Measurements from ENCODE around the gene METTL22. TPM values are rescaled to one million over a fixed set of nuclear protein-coding genes. Genes with fewer than 3 reads are reported as not detected.

Gene METTL22
- total RNA-seq, 2 experiments from 2014 or later = 26.4 to 30.8 TPM

DNA sequence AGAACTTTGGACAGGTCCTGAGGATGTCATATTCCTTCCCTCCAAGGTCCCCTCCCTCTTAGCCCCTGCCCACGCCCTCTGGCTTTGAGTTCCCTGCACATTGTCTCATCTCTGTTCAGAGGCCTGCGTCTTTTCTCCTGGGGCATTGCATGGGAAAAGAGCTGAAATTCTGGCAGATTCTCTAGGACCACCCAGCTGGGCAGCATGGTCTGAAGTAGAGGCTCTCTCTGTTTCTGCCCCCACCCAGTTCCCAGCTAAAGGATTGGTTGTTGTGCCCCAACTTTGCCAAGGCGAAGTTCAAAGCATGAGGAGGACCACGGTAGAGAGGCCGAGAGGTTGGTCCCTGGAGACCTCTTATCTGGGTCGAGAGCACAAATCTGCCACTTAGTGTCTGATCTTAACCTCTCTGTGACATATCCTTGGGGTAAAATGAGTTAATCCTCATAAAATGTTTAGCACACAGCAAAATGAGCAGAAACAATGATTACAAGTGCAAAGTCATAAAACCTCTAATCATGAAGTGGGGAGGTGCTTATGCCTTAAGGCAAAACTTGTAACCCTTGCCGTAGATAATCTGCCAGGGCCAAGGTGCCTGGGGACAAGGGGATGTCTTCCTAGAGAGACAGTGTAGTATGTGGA, 55.4 kb downstream of the METTL22 start:
- Mint-ChIP-seq H3K27me3 (no peaks in the 10 kb centered on the region), H3K27ac (no peak overlapping the region), H3K4me3 (no peak overlapping the region), H3K4me1 (ENCODE audit: low read depth) (peaks cover 24% of the 10 kb centered on the region), H3K9me3 (peaks cover 7% of the 10 kb centered on the region), H3K36me3 (peaks cover 9% of the 10 kb centered on the region)
- CTCF ChIA-PET = interaction anchor here (0.8 kb wide), 1 partner anchor 204 kb away, joined by 3 read pairs; no protein-coding TSS in a partner anchor
- POLR2A ChIA-PET = no interaction called here
- intact Hi-C loops (cut with micrococcal nuclease) = no loop called here
- no peak for DNase-seq

- CTCF ChIA-PET = no interaction called here
- H3K27me3 Mint-ChIP-seq = no peaks in the 10 kb centered on the region
- H3K4me3 Mint-ChIP-seq = no peak overlapping the region
- H3K27ac Mint-ChIP-seq = no peak overlapping the region
- intact Hi-C loops (cut with micrococcal nuclease) = no loop called here
- DNase-seq = no peak
- H3K4me1 Mint-ChIP-seq (ENCODE audit: low read depth) = peaks cover 24% of the 10 kb centered on the region
- POLR2A ChIA-PET = no interaction called here
- H3K9me3 Mint-ChIP-seq = peaks cover 7% of the 10 kb centered on the region
- peaks cover 9% of the 10 kb centered on the region for H3K36me3 Mint-ChIP-seq
Measured at GRCh38 chr16:8677481-8677880, 56.0 kb downstream of the METTL22 start.

DNA sequence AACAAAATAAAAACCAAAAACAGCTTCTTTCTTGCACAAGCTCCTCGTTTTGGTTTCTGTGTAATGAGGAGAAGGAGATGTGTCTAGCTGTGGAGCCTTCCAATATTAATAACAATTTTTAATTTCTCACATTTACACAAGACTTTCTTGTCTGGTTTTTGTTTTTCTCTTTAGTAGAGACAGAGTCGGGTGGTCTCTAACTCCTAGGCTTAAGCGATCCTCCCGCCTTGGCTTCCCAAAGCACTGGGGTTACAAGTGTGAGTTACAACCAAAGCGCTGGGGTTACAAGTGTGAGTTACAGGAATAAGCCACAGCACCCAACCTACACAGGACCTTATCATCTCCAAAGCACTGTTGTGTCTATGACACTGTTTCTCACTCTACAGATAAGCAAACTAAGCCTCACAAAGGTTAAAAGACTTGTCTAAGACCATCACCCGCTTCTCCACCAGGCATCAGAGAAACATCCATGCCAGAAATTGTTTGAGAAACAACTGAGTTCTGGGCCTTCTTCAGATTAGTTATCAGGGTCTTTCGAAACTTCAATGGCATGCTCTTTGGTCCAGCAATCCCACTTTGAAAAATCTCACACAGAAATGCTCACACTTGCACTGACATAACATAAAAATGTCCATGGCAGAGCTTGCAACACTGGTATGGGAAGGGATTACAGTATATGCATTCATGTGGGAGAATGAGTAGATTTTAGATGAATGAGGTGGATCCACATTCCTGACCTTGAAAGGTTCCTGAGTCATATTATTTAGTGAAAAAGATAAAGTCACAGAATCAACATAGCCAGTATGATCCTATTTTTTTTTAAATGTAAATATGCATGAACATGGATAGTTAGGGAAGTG, 56.8 kb downstream of the METTL22 start:
- no peak for DNase-seq
- Mint-ChIP-seq H3K36me3 (peaks cover 9% of the 10 kb centered on the region), H3K27me3 (no peaks in the 10 kb centered on the region), H3K27ac (no peak overlapping the region), H3K4me1 (ENCODE audit: low read depth) (peaks cover 24% of the 10 kb centered on the region), H3K4me3 (no peak overlapping the region), H3K9me3 (peaks cover 7% of the 10 kb centered on the region)
- intact Hi-C loops (cut with micrococcal nuclease) = no loop called here
- CTCF ChIA-PET = no interaction called here
- POLR2A ChIA-PET = no interaction called here

- CTCF ChIA-PET = no interaction called here
- peaks cover 7% of the 10 kb centered on the region for H3K9me3 Mint-ChIP-seq
- intact Hi-C loops (cut with micrococcal nuclease) = no loop called here
Measured at GRCh38 chr16:8679151-8679550, 57.7 kb downstream of the METTL22 start.

GRCh38 chr16:8682551-8683259, 61.2 kb downstream of the METTL22 start:
- peaks cover 5% of the 10 kb centered on the region for H3K4me1 Mint-ChIP-seq (ENCODE audit: low read depth)
- H3K9me3 Mint-ChIP-seq = peaks cover 7% of the 10 kb centered on the region
- no peak overlapping the region for H3K4me3 Mint-ChIP-seq
- peaks cover 18% of the 10 kb centered on the region for H3K36me3 Mint-ChIP-seq
- POLR2A ChIA-PET = no interaction called here
- no peak for DNase-seq
- intact Hi-C loops (cut with micrococcal nuclease) = no loop called here
- H3K27me3 Mint-ChIP-seq = no peaks in the 10 kb centered on the region
- H3K27ac Mint-ChIP-seq = no peak overlapping the region
- CTCF ChIA-PET = no interaction called here

More at GRCh38 chr16:8679151-8679550, 57.7 kb downstream of the METTL22 start:
- Mint-ChIP-seq H3K27ac (no peak overlapping the region), H3K4me3 (no peak overlapping the region), H3K36me3 (peaks cover 9% of the 10 kb centered on the region), H3K27me3 (no peaks in the 10 kb centered on the region), H3K4me1 (ENCODE audit: low read depth) (peaks cover 20% of the 10 kb centered on the region)
- DNase-seq = no peak
- POLR2A ChIA-PET = no interaction called here

DNA sequence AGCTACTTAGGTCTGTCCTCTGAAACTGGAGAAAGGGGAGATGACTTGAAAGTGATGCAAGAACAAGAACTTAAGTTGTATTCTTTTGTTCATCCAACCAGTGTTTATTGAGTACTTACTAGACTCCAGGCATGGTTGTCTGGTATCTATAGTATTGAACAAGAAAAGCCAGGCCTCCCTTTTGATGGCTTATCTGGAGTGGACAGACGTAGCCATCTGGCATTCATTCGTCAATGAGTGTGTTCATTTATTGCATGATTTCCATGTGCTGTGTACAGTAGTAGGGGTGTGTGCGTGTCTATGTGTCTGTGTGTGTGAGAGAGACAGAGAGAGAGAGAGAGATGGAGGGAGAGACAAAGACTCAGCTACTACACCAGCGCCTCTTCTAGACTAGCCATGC, 62.1 kb downstream of the METTL22 start:
- CTCF ChIA-PET = interaction anchor here (0.6 kb wide), 1 partner anchor 11 kb away, joined by 3 read pairs; no protein-coding TSS in a partner anchor
- H3K27me3 Mint-ChIP-seq = no peaks in the 10 kb centered on the region

GRCh38 chr16:8685617-8686016, 64.1 kb downstream of the METTL22 start:
- ChIA-PET CTCF (interaction anchor here (1.2 kb wide), 1 partner anchor 195 kb away, joined by 3 read pairs; no protein-coding TSS in a partner anchor), POLR2A (no interaction called here)
- H3K27me3 Mint-ChIP-seq = no peaks in the 10 kb centered on the region
- H3K4me1 Mint-ChIP-seq (ENCODE audit: low read depth) = no peaks in the 10 kb centered on the region
- H3K9me3 Mint-ChIP-seq = peaks cover 16% of the 10 kb centered on the region
- no peak for DNase-seq
- intact Hi-C loops (cut with micrococcal nuclease) = no loop called here
- no peak overlapping the region for H3K27ac Mint-ChIP-seq
- H3K4me3 Mint-ChIP-seq = no peak overlapping the region
- peaks cover 28% of the 10 kb centered on the region for H3K36me3 Mint-ChIP-seq

More for the DNA sequence above, 62.1 kb downstream of the METTL22 start:
- Mint-ChIP-seq H3K27ac (no peak overlapping the region), H3K9me3 (peaks cover 10% of the 10 kb centered on the region), H3K4me3 (no peak overlapping the region), H3K4me1 (ENCODE audit: low read depth) (peaks cover 5% of the 10 kb centered on the region), H3K36me3 (peaks cover 20% of the 10 kb centered on the region)
- POLR2A ChIA-PET = no interaction called here
- intact Hi-C loops (cut with micrococcal nuclease) = no loop called here
- no peak for DNase-seq

DNA sequence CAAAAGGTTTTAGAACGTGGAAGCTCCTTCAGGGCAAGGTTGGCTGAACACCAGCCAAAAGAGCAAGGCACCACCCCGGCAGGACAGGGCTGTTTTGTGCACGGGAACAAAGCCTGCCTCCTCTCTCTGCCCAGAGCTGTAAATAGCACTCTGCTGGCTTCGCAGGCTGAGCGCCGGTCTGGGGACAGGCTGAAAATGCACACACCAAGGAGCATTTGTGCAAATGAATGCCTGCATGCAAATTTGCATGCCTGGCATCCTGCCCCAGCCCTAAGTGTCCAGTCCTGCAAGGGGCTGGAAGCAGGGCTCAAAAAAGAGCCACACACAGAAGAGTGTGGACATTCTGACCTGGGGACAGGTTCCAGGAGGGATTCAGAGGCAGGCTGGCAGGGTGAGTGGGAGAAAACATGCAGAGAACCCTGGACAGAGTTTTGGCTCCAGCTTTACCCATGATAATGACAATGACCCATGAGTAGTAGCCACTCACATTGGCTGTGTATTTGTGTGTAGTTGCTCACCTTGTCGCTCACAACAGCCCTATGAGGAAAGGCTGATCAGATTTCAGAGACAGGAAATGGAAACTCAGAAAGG, 64.6 kb downstream of the METTL22 start:
- intact Hi-C loops (cut with micrococcal nuclease) = no loop called here
- ChIA-PET CTCF (interaction anchor here (1.2 kb wide), 1 partner anchor 195 kb away, joined by 3 read pairs; no protein-coding TSS in a partner anchor), POLR2A (no interaction called here)
- H3K27ac Mint-ChIP-seq = no peak overlapping the region
- no peaks in the 10 kb centered on the region for H3K27me3 Mint-ChIP-seq
- no peak overlapping the region for H3K4me3 Mint-ChIP-seq
- H3K9me3 Mint-ChIP-seq = peaks cover 16% of the 10 kb centered on the region
- no peak for DNase-seq
- no peaks in the 10 kb centered on the region for H3K4me1 Mint-ChIP-seq (ENCODE audit: low read depth)
- peaks cover 31% of the 10 kb centered on the region for H3K36me3 Mint-ChIP-seq

DNA sequence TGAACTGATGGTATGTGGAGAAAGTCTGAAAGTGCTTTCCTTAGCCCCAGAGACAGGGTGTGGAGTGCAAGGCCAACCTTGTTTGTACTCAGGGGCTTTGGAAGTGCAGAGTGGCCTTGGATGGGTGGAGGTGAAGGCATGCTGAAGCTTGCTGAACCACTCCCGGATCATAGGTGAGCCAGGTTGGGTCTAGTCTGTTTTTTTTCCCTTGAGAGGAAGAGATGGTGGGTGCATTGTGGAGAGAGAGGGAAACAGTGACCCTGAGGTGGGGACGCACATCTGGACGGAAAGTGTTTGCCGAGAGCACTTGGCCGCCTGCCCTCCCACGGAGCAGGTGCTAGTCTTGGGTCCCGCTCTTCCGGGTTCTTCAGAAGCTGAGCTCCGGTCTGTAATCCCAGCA, 65.4 kb downstream of the METTL22 start:
- no peaks in the 10 kb centered on the region for H3K27me3 Mint-ChIP-seq
- H3K36me3 Mint-ChIP-seq = peaks cover 31% of the 10 kb centered on the region
- POLR2A ChIA-PET = no interaction called here
- no peaks in the 10 kb centered on the region for H3K4me1 Mint-ChIP-seq (ENCODE audit: low read depth)
- intact Hi-C loops (cut with micrococcal nuclease) = no loop called here
- H3K27ac Mint-ChIP-seq = no peak overlapping the region
- CTCF ChIA-PET = no interaction called here
- DNase-seq = no peak
- H3K9me3 Mint-ChIP-seq = peaks cover 16% of the 10 kb centered on the region
- H3K4me3 Mint-ChIP-seq = no peak overlapping the region

DNA sequence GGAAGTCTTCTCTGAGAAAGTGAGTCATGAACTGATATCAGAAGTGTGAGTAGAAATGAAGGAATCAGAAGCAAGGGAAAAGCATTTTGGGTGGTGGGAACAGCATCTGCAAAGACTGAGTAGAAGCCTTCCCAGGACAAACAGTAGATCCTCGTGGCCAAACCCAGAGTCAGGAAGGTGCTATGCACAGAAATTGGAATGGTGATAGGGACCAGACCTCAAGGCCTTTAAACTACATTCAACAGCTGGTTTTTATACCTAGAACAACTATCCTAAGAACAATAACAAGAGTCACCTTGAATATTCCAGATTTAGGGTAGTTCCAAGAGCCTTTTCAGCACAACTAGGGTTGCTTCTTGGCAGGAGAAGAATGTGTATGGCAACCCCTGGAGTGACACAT, 68.2 kb downstream of the METTL22 start:
- H3K9me3 Mint-ChIP-seq = peaks cover 16% of the 10 kb centered on the region
- intact Hi-C loops (cut with micrococcal nuclease) = no loop called here
- no peak for DNase-seq
- CTCF ChIA-PET = no interaction called here
- H3K27me3 Mint-ChIP-seq = no peaks in the 10 kb centered on the region
- POLR2A ChIA-PET = no interaction called here
- no peak overlapping the region for H3K27ac Mint-ChIP-seq
- no peaks in the 10 kb centered on the region for H3K4me1 Mint-ChIP-seq (ENCODE audit: low read depth)
- peaks cover 32% of the 10 kb centered on the region for H3K36me3 Mint-ChIP-seq
- no peak overlapping the region for H3K4me3 Mint-ChIP-seq

- no peaks in the 10 kb centered on the region for H3K27me3 Mint-ChIP-seq
- POLR2A ChIA-PET = no interaction called here
- intact Hi-C loops (cut with micrococcal nuclease) = no loop called here
- H3K4me3 Mint-ChIP-seq = no peak overlapping the region
- H3K36me3 Mint-ChIP-seq = peaks cover 29% of the 10 kb centered on the region
- CTCF ChIA-PET = interaction anchor here (1.4 kb wide), 1 partner anchor 37 kb away, joined by 4 read pairs; no protein-coding TSS in a partner anchor
- no peaks in the 10 kb centered on the region for H3K4me1 Mint-ChIP-seq (ENCODE audit: low read depth)
- no peak overlapping the region for H3K27ac Mint-ChIP-seq
- DNase-seq = no peak
- peaks cover 16% of the 10 kb centered on the region for H3K9me3 Mint-ChIP-seq
Measured at GRCh38 chr16:8691728-8692127, 70.2 kb downstream of the METTL22 start.
